Femur (tissue), 1 donor: ENCODE results near the gene KCNJ18.
"Not testable (repeated sequence)": the region's sequence is repeated elsewhere in the genome, so short reads cannot be mapped to it uniquely, and the experiment has no call there.

Experiments used
- DNase-seq: peaks from one replicate; pipeline ENCODE4 v3.0.0-alpha.2; 2017

The KCNJ18 gene

GRCh38 chr17:21737015-21737580 is 44.8 kb downstream of the KCNJ18 start:
- not testable (repeated sequence) for DNase-seq

- not testable (repeated sequence) for DNase-seq
These were observed 45.9 kb downstream of the KCNJ18 start for GRCh38 chr17:21738241-21738640.

- DNase-seq = not testable (repeated sequence)
These were observed 46.7 kb downstream of the KCNJ18 start for GRCh38 chr17:21738877-21739474.

- DNase-seq = not testable (repeated sequence)
These were observed 47.2 kb downstream of the KCNJ18 start for GRCh38 chr17:21739485-21739884.

GRCh38 chr17:21740836-21741235 is 48.5 kb downstream of the KCNJ18 start:
- DNase-seq = not testable (repeated sequence)

- not testable (repeated sequence) for DNase-seq
These were observed 49.2 kb downstream of the KCNJ18 start for GRCh38 chr17:21741520-21741919.

- DNase-seq = no peak
These were observed 50.0 kb downstream of the KCNJ18 start for GRCh38 chr17:21742326-21742725.

- not testable (repeated sequence) for DNase-seq
These were observed 51.8 kb downstream of the KCNJ18 start for GRCh38 chr17:21744151-21744550.

GRCh38 chr17:21744621-21745020 is 52.3 kb downstream of the KCNJ18 start:
- DNase-seq = not testable (repeated sequence)

GRCh38 chr17:21745385-21746054 is 53.2 kb downstream of the KCNJ18 start:
- not testable (repeated sequence) for DNase-seq

GRCh38 chr17:21746415-21746814 is 54.1 kb downstream of the KCNJ18 start:
- DNase-seq = not testable (repeated sequence)

- DNase-seq = not testable (repeated sequence)
These were observed 55.0 kb downstream of the KCNJ18 start for GRCh38 chr17:21747195-21747915.

- not testable (repeated sequence) for DNase-seq
These were observed 56.4 kb downstream of the KCNJ18 start for GRCh38 chr17:21748686-21749085.

- DNase-seq = not testable (repeated sequence)
These were observed 57.6 kb downstream of the KCNJ18 start for GRCh38 chr17:21749696-21750531.

- not testable (repeated sequence) for DNase-seq
These were observed 58.8 kb downstream of the KCNJ18 start for GRCh38 chr17:21751111-21751510.
